D721Med (cell line): Measurements from ENCODE around the gene RAD23B.

ENCODE experiments used
- DNase-seq: peaks from one replicate; pipeline ENCODE4 v3.0.0; 2011; ENCODE audit warnings: low spot score; ENCODE audit not compliant: insufficient read length
- FAIRE-seq: peaks from 2 replicates; lab custom pipeline; 2011; peaks lifted over from hg19 to GRCh38; lab: Jason Lieb, UNC
- TF ChIP-seq, protein P1 (sequence below): IDR thresholded peaks from 2 replicates; pipeline ENCODE4 v1.5.1; 2012; ENCODE audit warnings: mild to moderate bottlenecking, control low read depth; ENCODE audit not compliant: insufficient read depth; ENCODE audit errors: missing control alignments

RAD23B gene

DNA sequence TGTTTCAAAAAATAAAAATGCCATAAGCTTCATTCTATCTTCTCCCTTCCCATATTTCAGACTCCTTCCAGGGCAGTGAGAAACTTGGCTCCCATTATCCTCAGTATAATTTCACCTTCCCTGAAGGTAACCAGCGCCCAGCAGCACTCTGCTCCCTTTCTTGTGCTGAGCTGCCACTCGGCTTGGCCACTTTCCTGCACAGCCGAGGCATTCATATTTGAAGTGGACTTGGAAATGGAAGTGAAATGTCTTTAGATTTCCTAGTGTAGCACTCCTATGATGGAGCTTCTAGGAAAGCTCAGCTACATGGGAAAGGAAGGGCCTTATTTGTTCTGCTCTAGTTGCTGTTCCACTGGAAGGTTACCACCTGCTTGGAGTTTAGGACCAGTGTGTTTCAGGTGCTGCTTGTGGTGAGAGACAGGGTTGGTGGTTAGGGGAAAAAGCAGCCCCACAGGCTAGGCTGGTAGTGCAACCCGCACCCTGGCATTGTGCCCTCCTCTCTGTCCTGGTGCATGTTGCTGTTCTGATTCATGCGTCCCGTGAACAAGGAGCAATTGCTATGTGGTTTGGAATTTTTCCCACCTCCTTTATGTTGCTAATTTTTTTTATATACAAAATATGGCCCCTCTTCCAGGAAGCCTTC lies 53.8 kb downstream of the RAD23B start:
- TF ChIP-seq, protein P1, sequence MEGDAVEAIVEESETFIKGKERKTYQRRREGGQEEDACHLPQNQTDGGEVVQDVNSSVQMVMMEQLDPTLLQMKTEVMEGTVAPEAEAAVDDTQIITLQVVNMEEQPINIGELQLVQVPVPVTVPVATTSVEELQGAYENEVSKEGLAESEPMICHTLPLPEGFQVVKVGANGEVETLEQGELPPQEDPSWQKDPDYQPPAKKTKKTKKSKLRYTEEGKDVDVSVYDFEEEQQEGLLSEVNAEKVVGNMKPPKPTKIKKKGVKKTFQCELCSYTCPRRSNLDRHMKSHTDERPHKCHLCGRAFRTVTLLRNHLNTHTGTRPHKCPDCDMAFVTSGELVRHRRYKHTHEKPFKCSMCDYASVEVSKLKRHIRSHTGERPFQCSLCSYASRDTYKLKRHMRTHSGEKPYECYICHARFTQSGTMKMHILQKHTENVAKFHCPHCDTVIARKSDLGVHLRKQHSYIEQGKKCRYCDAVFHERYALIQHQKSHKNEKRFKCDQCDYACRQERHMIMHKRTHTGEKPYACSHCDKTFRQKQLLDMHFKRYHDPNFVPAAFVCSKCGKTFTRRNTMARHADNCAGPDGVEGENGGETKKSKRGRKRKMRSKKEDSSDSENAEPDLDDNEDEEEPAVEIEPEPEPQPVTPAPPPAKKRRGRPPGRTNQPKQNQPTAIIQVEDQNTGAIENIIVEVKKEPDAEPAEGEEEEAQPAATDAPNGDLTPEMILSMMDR: no peak
- FAIRE-seq (no peak), DNase-seq (no peak)

DNA sequence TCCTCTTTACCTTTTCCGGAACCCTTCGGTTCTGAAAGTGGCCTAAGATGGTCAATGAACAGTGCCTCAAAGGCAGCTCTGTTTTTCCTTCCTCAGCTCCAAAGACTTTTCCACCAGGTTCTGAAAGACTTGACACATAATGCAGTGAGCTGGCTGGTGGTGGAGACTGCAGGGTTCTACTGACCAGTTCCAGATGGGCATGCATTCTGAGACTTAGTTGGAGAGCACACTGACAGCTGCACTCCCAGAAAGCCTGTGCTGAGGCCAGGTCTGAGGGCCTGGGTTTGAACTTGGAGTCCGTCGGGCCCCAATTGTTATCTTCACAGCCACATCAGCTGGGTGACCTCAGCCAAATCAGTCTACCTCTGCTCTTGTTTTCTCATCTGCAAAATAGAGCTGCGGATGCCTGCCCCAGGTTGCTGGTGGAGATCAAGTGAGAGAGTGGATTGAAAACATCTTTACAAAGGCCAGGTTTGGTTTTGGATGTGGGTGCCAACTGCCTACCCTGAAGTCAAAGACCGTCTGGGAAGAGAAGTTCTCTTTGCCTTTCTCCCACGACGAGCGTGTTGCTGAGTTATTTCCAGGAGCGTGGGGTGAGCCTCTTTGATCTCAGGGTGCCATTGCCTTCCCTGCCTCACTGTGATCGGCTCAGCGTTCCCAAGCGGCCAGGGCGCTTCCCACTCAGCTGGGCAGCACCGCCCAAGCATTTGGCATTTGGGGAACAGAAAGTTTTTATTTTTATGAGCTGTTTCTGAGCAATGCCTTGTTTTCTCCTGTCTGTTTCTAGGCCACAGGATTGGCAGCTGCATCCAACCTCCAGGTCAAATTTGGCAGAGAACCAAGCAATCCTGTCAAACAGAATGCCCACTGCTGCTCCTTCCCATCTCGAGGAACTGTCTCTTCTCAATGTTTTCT lies 54.9 kb downstream of the RAD23B start:
- FAIRE-seq (no peak), DNase-seq (no peak)
- TF ChIP-seq, protein P1: no peak

DNA sequence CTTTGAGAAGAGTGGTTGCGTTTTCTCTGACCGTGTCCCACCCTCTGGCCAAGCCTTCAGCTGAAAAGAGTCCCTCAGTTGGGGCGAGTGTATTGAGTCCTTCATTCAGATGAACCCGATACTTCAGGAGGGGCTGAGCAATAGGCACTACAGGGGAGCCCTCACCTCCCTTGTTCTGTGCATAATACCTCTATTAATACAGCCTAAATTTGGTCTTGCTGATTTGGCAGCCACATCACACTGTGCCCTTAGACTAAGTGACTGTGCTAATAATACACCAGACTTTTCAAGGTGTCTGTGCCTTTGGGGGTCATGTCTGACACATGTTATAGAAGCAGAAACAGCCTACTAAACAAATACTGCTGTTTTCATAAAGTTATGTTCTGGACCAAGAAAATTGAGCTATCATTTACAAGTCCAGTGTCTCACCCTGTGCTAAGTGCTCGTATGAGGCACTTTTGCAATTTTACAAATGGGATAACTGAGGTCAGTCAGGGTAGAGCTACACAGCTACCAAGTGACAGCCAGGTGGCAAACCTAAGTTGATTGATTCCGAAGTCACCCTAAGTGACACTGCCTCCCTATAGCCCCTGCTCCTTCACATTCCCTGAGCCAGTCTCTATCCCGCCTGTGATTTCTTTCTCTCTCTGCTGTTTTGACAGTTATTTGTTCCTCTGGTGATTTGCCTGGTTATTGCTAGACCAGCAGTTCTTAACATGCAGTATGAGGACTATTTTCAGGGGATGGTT lies 56.0 kb downstream of the RAD23B start:
- TF ChIP-seq, protein P1: no peak
- no peak for DNase-seq
- FAIRE-seq: no peak

DNA sequence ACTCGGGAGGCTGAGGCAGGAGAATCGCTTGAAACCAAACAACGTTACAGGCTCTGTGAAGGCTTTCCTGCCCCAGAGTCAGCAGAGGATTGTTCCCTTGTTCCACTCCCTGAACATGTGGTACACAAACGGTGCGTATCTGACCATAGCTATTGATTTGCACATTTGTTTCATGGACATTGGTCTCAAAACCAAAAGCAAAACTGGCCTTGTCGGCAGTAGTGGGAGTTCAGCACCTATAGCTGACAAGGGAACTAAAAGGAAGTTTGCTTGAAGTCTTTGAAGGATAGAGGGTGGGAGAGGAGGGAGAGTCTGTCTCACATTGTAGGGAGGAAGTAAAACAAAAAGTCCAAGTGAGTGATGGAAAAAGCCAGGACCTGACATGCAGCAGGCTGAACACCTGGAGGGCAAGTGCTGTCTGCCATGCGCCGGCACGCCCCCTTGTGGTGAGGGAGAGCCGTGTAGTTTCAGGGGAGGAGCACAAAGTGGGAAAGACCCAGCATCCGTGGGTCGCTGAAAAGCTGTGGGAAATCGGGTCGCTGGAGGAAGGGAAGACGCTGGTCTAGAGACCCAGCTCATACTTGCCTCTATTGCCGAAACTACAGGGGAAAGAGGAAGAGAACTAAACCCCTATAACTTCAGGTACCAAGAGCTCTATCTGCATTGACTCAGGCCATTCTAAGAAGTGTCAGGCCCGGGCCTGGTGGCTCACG lies 58.0 kb downstream of the RAD23B start:
- no peak for FAIRE-seq
- DNase-seq: peak; percentile 66

DNA sequence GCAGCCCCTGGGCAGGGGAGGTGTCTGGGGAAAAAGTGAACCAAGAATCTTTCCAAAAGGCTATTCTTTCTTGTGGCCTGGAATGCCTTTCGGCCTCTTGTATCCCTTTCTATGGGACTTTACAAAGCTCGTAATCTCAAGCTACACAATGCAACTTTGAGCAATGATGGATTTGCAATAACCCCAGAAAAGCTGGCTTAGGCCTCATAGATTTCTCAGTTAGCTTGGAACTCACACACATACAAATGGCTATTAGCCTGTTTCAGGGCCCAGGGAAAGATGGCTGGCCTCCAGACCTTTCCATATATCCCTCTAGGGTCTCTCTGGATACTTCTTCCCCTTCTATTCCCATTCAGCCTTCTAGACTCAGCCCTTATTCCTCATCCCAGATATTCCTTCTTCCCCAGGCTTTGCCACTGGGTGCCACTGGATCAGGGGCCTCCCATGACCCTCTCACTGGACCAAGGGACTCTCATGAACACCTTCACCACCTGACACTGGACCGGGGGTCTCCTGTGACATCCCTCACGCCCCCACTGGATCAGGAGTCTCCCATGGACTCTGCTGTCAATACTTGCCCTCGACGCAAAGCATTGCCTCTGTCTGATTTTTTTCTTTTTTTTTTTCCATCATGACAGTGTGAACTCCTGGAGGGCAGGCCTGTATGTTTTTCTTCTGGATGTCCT lies 59.5 kb downstream of the RAD23B start:
- FAIRE-seq (no peak), DNase-seq (no peak)
- TF ChIP-seq, protein P1: no peak

More for the DNA sequence above, 58.0 kb downstream of the RAD23B start:
- TF ChIP-seq, protein P1: peak; percentile 91

DNA sequence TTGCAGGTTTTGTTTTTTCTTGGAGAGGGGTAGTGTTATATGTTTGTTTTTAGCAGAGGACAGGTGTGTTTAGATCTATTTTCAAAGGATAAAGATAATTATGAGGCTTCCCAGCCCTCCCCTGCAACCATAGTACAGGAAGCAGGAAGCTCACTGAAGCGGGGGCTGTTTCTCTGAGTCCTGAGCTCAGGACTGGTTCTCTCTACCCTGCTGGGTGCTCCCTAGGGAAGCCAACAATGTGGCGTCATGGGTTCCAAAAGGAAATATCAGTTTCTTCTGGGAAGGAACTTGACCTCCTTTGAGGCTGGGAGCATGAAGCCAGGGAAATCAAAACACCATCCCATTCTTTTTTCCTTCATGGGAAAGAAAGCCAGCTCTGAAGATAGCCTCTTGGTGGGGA lies 62.2 kb downstream of the RAD23B start:
- FAIRE-seq (no peak), DNase-seq (no peak)
- TF ChIP-seq, protein P1: no peak
